SU-DHL-6 (cell line): ENCODE data around the gene SERPINA6.
"Not testable (repeated sequence)": the region's sequence is repeated elsewhere in the genome, so short reads cannot be mapped to it uniquely, and the experiment has no call there.

Experiments
- H2AFZ ChIP-seq: fragments of 200-600 bp; sonication (generic); 2 replicates; pipeline ENCODE4 v1.6.1; 2014; ENCODE audit warnings: low read depth, mild to moderate bottlenecking, moderate library complexity, mixed read lengths, antibody characterized with exemption, low read length; ENCODE audit not compliant: severe bottlenecking
- H3F3A ChIP-seq: fragments of 200-600 bp; shearing (Covaris generic); 2 replicates; pipeline ENCODE4 v1.6.0; 2016; ENCODE audit warnings: antibody characterized with exemption, mild to moderate bottlenecking; ENCODE audit not compliant: insufficient read depth
- H3K27ac ChIP-seq: fragments of 200-600 bp; sonication (generic); 2 replicates; pipeline ENCODE4 v1.5.1; 2016; ENCODE audit warnings: low read depth, mild to moderate bottlenecking, low read length, moderate library complexity, mixed read lengths
- H3K27me3 ChIP-seq: fragments of 200-600 bp; sonication (generic), shearing (Covaris generic); 2 replicates; pipeline ENCODE4 v1.6.0; 2014; ENCODE audit warnings: mild to moderate bottlenecking, low read length
- H3K36me3 ChIP-seq: fragments of 200-600 bp; sonication (generic); 2 replicates; pipeline ENCODE4 v1.6.1; 2014; ENCODE audit warnings: mild to moderate bottlenecking, low read length, mixed read lengths
- H3K4me2 ChIP-seq: fragments of 300-600, 200-600 bp; shearing (Covaris generic), sonication (generic); 2 replicates; pipeline ENCODE4 v1.6.0; 2014; ENCODE audit warnings: low read length, low read depth, mild to moderate bottlenecking; ENCODE audit not compliant: poor library complexity, severe bottlenecking
- H3K4me3 ChIP-seq: fragments of 200-600 bp; sonication (generic); 2 replicates; pipeline ENCODE4 v1.5.1; 2014; ENCODE audit warnings: antibody characterized with exemption, low read length, mild to moderate bottlenecking, mixed read lengths; ENCODE audit not compliant: insufficient read depth, poor library complexity, severe bottlenecking
- H3K79me2 ChIP-seq: fragments of 200-600 bp; sonication (generic); 2 replicates; pipeline ENCODE4 v1.6.1; 2014; ENCODE audit warnings: mild to moderate bottlenecking, low read length, moderate library complexity; ENCODE audit not compliant: insufficient read depth
- H3K9ac ChIP-seq: fragments of 200-600 bp; sonication (generic); 2 replicates; pipeline ENCODE4 v1.7.0; 2014; ENCODE audit warnings: mild to moderate bottlenecking, low read length
- H3K9me2 ChIP-seq: fragments of 200-600 bp; sonication (generic); replicated peaks from 2 replicates; pipeline ENCODE4 v1.6.1; 2014; ENCODE audit warnings: low read length; ENCODE audit not compliant: insufficient read depth
- H3K9me3 ChIP-seq: fragments of 200-600 bp; sonication (generic); 2 replicates; pipeline ENCODE4 v1.6.1; 2014; ENCODE audit warnings: low read length, mixed read lengths; ENCODE audit not compliant: insufficient read depth
- H4K20me1 ChIP-seq: fragments of 200-600 bp; sonication (generic); 2 replicates; pipeline ENCODE4 v1.6.1; 2014; ENCODE audit warnings: low read depth, mild to moderate bottlenecking, antibody characterized with exemption, low read length, moderate library complexity, mixed read lengths
- CTCF ChIP-seq: fragments of 200-600 bp; sonication (generic); IDR thresholded peaks from one replicate; pipeline ENCODE4 v1.5.1; 2017; ENCODE audit warnings: antibody characterized with exemption, mild to moderate bottlenecking, low read length, moderate library complexity; ENCODE audit not compliant: insufficient read depth, poor library complexity, severe bottlenecking
- EZH2phosphoT487 ChIP-seq: fragments of 200-600 bp; sonication (generic), shearing (Covaris generic); conservative IDR thresholded peaks from 2 replicates; pipeline ENCODE4 v1.6.1; 2018; ENCODE audit warnings: mild to moderate bottlenecking, antibody characterized with exemption, low read length, moderate library complexity, mixed read lengths

The SERPINA6 gene

DNA sequence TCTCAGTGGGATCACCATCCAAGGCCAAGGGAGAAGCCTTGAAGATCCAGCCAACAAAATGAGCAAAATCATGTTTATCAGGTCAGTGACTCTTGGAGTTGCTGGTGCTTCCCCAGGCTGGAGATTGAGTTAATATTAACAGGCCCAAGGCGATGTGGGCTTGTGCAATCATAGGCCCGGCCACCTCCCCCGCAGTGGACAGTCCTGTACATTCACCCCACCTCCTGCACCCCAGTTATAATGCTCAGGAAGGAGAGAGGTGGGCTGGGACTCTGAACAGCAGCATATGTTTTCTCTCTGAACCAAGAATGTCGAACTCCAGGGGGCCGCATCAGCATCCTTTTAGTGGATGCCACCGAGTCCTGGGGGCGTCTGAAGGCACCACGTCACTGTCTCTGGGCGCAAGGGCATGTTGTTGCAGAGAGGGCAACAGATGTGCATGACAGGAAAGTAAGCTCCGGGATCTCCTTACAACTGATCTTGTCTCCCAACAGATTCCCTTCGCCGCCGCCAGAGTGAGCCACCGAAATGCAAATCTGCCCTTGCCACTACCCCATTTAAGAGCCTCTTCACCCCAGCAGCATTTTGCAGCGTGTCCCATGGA, 32.2 kb upstream of the SERPINA6 start:
- TF ChIP-seq EZH2phosphoT487 (no peak), CTCF (no peak)
- no peaks in the 10 kb centered on the region for H3K36me3 ChIP-seq
- H2AFZ ChIP-seq, result no peak overlapping the region
- H3K27ac ChIP-seq, result no peak overlapping the region
- H3K9me3 ChIP-seq, result no peaks in the 10 kb centered on the region
- no peaks in the 10 kb centered on the region for H3F3A ChIP-seq
- no peak overlapping the region for H3K9ac ChIP-seq
- H3K79me2 ChIP-seq, result no peaks in the 10 kb centered on the region
- H3K9me2 ChIP-seq, result no peaks in the 10 kb centered on the region
- H4K20me1 ChIP-seq, result no peaks in the 10 kb centered on the region
- H3K4me3 ChIP-seq, result no peak overlapping the region
- no peaks in the 10 kb centered on the region for H3K27me3 ChIP-seq
- H3K4me2 ChIP-seq, result no peak overlapping the region

- Histone ChIP-seq H3K27me3 (no peaks in the 10 kb centered on the region), H2AFZ (no peak overlapping the region), H3K27ac (no peak overlapping the region), H3K9me2 (no peaks in the 10 kb centered on the region), H3K36me3 (no peaks in the 10 kb centered on the region), H3K4me3 (no peak overlapping the region), H4K20me1 (no peaks in the 10 kb centered on the region), H3F3A (no peaks in the 10 kb centered on the region), H3K79me2 (no peaks in the 10 kb centered on the region), H3K9me3 (no peaks in the 10 kb centered on the region), H3K9ac (no peak overlapping the region), H3K4me2 (no peak overlapping the region)
- TF ChIP-seq EZH2phosphoT487 (no peak), CTCF (no peak)
Measured at GRCh38 chr14:94354638-94355185, 31.6 kb upstream of the SERPINA6 start.

- H3K27me3 ChIP-seq, H3K9ac ChIP-seq, H3F3A ChIP-seq, H3K79me2 ChIP-seq, H3K4me2 ChIP-seq, H3K9me3 ChIP-seq, H3K9me2 ChIP-seq, H3K27ac ChIP-seq, H4K20me1 ChIP-seq, H3K36me3 ChIP-seq, H3K4me3 ChIP-seq, H2AFZ ChIP-seq: not testable (repeated sequence)
Measured at GRCh38 chr14:94354190-94354589, 31.1 kb upstream of the SERPINA6 start.

DNA sequence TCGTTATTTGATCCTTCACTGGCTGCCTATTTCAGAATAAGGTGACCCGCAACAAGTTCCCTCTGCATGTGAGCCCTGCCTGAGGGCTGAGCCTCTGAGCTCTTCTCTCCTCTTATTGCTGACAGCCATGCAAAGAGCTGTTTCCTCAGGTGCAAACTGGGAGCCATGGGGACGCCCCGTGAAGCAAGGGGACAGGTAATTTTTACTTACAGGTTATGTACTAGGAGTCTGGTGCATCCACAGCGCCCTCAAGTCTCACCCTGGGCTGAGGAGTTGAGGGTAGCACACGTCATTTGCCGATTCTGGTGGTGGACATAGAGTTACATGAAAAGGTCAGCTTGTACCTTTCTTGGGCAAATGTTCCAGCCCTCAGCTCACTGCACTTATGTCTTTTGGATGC, 26.1 kb upstream of the SERPINA6 start:
- H4K20me1 ChIP-seq, result no peaks in the 10 kb centered on the region
- H3K79me2 ChIP-seq, result no peaks in the 10 kb centered on the region
- H3K27me3 ChIP-seq, result no peaks in the 10 kb centered on the region
- H3K4me3 ChIP-seq, result no peak overlapping the region
- H3K9ac ChIP-seq, result no peak overlapping the region
- no peak overlapping the region for H3K27ac ChIP-seq
- no peaks in the 10 kb centered on the region for H3K9me2 ChIP-seq
- H3F3A ChIP-seq, result no peaks in the 10 kb centered on the region
- TF ChIP-seq CTCF (no peak), EZH2phosphoT487 (no peak)
- no peaks in the 10 kb centered on the region for H3K9me3 ChIP-seq
- no peaks in the 10 kb centered on the region for H3K36me3 ChIP-seq
- H3K4me2 ChIP-seq, result no peak overlapping the region
- H2AFZ ChIP-seq, result no peak overlapping the region
